ENCODE measurements around the gene HLA-DQB1. TPM values are rescaled to one million over a fixed set of nuclear protein-coding genes. Genes with fewer than 3 reads are reported as not detected.
"Not testable (repeated sequence)": the region's sequence is repeated elsewhere in the genome, so short reads cannot be mapped to it uniquely, and the experiment has no call there.

The HLA-DQB1 gene
- total RNA-seq, 2 donors from 2014 or later = 6.6 to 39.3 TPM

DNA sequence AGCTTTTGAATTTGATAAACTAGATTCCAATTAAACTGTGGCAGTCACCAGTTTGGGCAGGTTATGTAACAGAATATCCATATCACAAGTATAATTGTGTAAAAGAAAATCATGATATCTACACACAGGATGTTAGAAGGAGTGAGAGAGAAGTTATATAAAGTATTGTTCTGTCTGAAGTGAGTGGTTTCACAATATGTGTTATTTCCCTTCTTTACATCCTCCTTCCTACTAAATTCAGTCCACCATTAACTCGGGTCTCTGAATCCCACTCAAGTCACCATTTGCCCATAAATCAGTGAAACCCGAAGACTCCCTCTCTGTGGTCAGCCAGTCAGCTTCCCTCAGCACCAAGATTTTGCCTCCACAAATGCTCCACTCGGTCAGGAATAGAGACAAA lies 796 bp downstream of the HLA-DQB1 start:
- intact Hi-C loops (cut with DNase I, micrococcal nuclease) = no loop called here
- ATAC-seq = no peak

DNA sequence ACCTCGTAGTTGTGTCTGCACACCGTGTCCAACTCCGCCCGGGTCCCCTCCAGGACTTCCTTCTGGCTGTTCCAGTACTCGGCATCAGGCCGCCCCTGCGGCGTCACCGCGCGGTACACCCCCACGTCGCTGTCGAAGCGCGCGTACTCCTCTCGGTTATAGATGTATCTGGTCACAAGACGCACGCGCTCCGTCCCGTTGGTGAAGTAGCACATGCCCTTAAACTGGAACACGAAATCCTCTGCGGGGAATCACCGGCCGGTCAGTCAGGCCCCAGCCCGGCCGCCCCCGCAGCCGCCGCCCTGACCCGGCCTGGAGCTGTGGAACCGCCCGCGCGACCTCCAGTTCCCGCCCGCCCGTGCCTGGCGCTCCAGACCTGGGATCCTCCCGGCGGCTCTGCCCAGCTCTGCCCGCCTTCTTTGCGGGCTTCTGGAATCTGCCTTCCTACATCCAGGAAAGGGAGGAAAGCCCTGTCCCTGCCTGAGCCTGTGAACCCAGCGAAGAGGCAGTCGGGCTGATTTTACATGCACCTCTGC lies 1.6 kb downstream of the HLA-DQB1 start:
- peak in 1 of 2 donors; percentile 45 for DNase-seq
- intact Hi-C loops (cut with DNase I, micrococcal nuclease) = no loop called here
- no peak for ATAC-seq

More for the DNA sequence above, 796 bp downstream of the HLA-DQB1 start:
- DNase-seq = no peak

DNA sequence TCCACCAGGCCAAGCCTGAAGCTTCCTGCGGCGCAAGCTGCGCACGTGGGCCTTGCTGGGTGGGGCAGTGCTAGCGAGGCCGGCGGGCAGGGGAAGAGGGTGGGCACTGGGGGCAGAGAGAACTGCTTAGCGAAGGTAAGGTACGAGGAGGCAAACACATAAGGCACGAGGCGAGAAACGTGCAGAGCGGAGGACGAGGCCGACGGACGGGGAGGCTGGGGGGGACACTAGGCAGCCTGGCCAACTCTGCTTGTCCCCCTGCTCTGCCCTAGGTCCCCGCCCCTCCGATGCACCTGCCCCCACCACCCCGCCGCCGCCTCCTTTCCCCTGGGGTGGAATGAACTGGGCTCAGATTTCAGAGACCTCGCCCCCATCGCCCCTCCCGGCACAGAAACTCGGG lies 2.1 kb downstream of the HLA-DQB1 start:
- no peak for ATAC-seq
- intact Hi-C loops (cut with DNase I, micrococcal nuclease) = no loop called here

DNA sequence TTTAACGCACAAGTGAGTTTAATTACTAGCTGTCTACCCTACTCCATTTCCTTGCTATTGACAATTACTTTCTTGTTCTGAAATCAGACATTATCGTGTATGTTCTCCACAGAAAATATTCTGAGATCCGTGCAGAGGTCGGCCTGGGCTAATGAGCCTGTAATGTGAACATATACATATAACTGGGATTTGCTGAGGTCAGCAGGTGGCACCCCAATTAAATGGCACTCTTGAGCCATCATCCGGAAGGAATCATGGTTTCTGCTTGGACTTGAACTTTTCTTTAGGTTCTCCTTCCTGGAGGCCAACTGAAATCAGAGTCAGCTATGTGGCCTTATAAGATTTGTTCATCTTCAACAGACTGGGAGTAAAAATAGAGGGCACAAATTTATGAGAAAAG lies 3.6 kb downstream of the HLA-DQB1 start:
- intact Hi-C loops (cut with DNase I, micrococcal nuclease) = no loop called here
- ATAC-seq (no peak), DNase-seq (no peak)

More for the DNA sequence above, 2.1 kb downstream of the HLA-DQB1 start:
- DNase-seq = no peak

DNA sequence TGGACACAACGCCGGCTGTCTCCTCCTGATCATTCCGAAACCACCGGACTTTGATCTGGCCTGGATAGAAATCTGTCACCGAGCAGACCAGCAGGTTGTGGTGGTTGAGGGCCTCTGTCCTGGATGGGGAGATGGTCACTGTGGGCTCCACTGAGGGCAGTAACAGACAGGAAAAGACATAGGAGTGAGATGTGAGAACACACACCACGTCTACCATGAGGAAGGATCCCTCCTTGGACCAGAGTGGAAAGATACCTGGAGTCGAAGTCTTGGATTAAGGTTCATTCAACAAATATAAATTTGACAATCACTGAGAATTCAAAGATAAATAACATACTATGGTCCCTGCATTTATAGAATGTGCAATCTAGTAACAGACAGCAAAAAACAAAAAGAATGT lies 4.4 kb downstream of the HLA-DQB1 start:
- intact Hi-C loops (cut with DNase I, micrococcal nuclease) = no loop called here
- DNase-seq (no peak), ATAC-seq (no peak)

DNA sequence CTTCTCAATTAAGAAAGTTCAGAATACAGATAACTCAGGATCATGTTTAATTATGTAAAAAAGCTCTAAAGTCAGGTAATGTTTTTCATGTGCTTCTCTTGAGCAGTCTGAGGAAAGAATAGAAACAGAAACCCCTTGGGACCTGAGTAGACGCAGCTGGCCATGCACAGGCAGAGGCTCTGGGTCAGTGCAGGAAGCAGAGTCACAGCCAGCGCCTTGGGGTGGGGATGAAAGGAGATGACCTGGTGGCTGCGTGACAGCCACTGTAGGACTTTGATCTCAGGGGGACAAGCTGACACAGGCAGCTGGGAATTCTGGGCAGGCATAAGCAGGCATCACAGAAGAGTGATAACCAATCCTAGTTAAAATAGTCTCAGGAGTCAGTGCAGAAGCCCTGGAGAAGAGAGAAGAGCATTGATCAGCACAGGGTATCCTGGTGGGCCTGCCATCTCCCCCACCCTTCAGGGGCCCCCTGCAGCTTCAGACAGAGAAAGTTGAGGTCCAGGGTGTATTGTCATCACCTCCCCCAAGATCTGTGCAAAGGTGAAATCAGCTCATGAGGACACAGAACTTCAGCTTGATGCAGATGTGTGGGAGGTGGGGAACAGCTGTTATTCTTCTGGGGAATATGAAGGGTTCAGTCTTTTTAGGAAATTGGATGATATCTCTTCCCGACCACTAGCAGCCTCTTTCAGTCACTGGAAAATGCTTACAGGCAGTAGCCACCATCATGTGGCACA lies 6.4 kb downstream of the HLA-DQB1 start:
- no peak for ATAC-seq

DNA sequence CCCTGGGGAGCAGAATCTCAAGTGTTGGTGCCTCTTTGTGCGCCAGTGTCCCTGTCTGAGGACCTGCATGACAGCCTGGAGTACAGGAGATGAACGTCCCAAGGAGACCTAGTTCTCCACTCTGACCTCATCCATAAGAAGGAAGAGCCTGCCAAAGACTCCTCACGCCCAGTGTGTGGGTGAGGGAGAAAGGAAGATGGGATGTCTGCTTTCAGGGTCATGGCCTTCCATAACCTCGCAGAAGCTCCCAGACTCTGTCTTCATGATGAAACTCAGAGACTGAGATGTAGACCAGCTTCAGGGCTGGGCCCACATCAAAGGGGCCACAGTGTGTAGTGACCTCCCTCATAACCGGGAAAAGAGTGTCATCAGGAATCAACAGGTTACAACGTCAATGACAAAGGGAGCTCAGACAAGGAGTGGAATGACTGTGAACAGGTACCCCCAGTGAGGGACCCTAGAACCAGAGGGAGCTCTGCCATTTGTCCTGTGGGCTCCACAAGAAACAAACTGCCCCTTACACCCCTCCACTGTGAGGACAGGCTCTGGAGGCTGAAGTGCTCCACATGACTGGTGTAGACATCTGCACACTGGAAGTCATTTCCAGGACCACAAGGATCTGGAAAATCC lies 8.1 kb downstream of the HLA-DQB1 start:
- intact Hi-C loops (cut with DNase I, micrococcal nuclease) = no loop called here
- no peak for DNase-seq
- ATAC-seq = no peak

More for the DNA sequence above, 6.4 kb downstream of the HLA-DQB1 start:
- intact Hi-C loops (cut with DNase I, micrococcal nuclease) = no loop called here
- peak in 1 of 2 donors; percentile 25 for DNase-seq

DNA sequence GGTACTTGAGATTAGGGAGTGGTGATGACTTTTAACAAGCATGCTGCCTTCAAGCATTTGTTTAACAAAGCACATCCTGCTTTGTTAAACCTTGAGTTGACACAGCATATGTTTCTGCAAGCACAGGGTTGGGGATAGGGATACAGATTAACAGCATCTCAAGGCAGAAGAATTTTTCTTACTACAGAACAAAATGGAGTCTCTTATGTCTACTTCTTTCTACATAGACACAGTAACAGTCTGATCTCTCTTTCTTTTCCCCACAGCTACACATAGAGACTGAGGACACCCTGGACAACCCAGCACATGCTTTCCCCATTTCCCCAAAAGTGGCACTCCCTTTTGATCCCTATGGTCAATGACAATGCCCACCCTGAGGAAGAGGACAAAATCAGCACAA lies 8.6 kb downstream of the HLA-DQB1 start:
- intact Hi-C loops (cut with DNase I, micrococcal nuclease); ATAC-seq; DNase-seq: not testable (repeated sequence)

DNA sequence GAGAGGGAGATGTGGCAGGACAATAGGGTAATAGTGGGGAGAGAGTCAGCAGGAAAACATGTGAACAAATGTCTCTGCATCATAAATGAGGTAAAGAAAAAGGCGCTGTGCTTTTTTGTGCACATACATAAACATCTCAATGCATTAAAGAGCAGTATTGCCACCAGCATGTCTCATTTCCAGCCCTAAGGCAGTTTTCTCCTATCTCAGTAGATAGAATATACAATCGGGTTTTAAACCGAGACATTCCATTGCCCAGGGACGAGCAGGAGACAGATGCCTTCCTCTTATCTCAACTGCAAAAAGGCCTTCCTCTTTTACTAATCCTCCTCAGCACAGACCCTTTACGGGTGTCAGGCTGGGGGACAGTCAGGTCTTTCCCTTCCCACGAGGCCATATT lies 9.1 kb downstream of the HLA-DQB1 start:
- intact Hi-C loops (cut with DNase I, micrococcal nuclease); ATAC-seq; DNase-seq: not testable (repeated sequence)

DNA sequence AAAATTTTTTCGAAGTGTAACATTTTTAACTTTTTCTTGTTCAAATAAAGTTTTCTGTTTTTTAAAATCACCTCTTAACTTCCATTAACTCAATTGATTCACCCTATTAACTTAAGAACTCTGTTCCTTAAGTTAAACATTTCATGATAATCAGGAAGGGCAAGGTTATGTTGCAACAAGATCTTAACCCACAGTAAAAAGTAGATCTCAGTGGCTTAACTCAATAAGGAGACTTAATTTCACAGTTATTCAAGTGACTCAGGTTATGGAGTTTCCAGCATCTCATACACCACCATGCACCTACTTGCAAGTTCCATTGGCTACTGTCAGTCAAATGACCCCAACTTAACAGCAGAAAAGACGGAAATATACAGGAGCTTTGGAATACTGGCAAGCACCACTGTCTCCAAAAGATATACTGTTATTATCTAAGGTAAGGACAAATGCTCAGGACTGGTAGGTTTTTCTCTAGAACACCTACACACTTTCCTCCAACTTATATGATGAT lies 11.2 kb downstream of the HLA-DQB1 start:
- DNase-seq (no peak), ATAC-seq (no peak)
- intact Hi-C loops (cut with DNase I, micrococcal nuclease) = no loop called here

DNA sequence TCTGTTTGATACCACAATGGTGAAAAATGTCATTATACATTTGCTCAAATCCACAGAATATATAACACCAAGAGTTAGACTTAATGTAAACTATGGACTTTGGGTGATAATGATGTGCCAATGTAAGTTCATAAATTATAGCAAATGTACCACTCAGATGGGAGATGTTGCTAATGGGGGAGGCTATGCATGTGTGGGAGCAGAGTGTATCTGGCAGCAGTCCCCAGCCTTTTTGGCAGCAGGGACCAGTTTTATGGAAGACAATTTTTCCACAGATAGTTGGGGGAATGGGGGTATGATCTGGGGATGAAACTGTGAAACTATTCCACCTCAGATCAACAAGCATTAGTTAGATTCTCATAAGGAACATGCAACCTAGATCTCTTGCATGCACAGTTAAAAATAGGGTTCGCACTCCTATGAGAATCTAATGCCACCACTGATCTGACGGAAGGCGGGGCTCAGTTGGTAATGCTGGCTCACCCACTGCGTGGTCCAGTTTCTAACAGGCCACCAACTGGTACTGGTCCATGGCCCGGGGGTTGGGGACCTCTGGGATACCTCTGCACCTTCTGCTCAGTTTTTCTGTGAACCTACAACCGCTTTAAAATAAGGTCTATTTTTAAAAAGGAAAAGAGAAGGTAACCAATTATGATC lies 21.3 kb downstream of the HLA-DQB1 start:
- DNase-seq = no peak
- no peak for ATAC-seq
- intact Hi-C loops (cut with DNase I, micrococcal nuclease) = no loop called here

DNA sequence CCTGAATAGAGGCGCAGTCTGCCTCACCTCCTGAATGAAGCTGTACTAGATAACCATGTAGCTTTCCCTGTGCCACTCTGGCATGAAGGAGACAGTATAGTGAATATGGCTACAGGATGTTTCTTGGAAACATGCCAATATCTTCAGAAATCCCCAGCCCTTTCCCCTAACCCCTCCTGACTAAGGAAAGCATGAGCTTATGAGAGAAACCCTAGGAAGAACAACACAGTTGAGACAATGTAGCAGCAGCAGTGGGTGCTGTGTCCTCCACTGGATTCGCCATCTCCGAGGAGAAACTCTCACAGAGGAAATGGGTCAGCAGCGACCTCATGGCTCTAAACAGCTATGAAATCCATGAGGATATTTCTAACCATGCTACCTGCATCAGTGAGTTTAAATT lies 22.6 kb downstream of the HLA-DQB1 start:
- no peak for DNase-seq
- no peak for ATAC-seq
- intact Hi-C loops (cut with DNase I, micrococcal nuclease) = no loop called here

DNA sequence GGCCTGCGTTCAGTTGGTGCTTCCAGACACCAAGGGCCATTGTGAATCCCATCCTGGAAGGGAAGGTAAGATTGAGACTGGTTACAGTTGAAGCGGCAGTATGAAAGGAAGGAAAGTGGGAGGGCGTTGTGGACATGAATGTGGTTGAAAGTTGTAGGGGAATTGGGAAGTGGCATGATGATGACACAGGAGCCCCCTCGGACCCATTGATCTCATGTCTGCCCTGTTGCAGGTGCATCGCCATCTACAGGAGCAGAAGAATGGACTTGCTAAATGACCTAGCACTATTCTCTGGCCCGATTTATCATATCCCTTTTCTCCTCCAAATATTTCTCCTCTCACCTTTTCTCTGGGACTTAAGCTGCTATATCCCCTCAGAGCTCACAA lies 23.7 kb downstream of the HLA-DQB1 start:
- ATAC-seq = no peak
- intact Hi-C loops (cut with DNase I, micrococcal nuclease) = no loop called here
- DNase-seq = no peak

DNA sequence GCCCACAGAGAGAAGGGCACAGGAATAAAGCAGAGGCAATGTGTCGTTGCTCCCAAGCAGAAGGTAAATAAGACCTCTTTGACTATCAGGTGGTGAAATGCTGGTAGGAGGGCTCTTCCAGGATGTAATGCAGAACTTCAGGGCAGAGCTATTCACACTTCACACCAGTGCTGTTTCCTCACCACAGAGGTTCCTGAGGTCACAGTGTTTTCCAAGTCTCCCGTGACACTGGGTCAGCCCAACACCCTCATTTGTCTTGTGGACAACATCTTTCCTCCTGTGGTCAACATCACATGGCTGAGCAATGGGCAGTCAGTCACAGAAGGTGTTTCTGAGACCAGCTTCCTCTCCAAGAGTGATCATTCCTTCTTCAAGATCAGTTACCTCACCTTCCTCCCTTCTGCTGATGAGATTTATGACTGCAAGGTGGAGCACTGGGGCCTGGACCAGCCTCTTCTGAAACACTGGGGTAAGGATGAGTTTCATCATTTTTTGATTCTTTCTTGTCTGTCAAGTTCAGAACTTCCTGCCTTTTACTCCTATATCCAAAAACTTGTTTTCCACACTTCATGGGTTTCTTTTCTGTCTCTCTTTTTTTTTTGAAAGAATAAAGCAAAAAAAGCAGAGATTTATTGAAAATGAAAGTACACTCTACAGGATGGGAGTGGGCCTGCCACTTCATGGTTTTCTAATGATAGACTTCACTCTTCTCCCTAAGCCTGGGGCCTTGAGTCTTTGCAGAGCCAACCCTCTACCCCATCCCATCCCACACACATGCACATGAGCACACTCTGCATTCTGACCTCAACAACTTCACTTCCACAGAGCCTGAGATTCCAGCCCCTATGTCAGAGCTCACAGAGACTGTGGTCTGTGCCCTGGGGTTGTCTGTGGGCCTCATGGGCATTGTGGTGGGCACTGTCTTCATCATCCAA lies 24.4 kb downstream of the HLA-DQB1 start:
- DNase-seq; intact Hi-C loops (cut with DNase I, micrococcal nuclease); ATAC-seq: not testable (repeated sequence)

DNA sequence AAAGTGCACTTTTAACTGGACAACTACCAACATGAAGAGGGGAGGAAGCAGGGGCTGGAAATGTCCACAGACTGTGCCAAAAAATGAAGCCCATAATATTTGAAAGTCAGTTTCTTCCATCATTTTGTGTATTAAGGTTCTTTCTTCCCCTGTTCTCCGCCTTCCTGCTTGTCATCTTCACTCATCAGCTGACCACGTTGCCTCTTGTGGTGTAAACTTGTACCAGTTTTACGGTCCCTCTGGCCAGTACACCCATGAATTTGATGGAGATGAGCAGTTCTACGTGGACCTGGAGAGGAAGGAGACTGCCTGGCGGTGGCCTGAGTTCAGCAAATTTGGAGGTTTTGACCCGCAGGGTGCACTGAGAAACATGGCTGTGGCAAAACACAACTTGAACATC lies 25.3 kb downstream of the HLA-DQB1 start:
- intact Hi-C loops (cut with DNase I, micrococcal nuclease) = no loop called here
- DNase-seq = no peak
- no peak for ATAC-seq

DNA sequence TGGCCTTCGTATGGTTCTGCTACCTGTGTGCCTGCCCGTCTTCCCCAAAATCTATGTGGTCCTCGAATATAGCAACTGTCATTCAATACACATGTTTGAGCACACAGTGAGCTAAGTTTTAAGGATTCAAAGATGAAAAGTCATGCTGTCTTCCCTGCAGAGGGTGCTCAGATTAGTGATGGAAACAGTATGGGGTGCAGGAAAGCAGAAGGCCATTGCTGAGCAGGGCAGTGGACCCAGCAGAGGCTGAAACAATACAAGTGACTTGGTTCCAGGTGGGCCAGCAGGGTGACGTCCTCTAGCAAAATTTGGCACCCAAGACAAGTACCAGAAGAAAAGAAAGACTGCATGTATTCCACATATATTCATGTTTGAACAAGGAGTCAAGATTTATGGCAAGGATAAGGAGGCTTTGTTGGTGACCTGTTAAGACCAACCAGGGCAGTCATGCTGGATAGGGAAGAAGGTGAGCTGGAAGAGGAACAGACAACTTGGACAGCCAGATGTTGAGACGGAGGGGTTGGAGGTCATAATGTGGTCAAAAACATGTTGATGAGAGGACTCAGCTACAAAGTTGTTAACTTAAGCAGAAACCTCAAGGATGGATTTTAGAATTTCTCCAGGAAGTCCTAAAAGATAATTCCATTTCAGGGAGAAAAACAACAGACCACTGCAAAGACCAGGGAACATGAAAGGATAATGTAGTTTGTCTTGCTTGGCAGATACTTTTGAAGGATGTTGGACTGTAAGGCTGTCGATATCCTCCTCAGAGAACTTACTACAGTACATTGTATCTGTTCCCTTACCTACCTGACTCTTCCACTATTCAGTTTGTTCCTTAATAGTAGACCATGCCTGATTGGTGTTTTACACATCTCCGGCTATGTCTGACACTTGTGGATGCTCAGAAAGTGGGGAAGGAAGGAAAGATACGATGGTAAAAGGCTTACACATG lies 26.7 kb downstream of the HLA-DQB1 start:
- ATAC-seq = no peak
- no peak for DNase-seq
- intact Hi-C loops (cut with DNase I, micrococcal nuclease) = no loop called here

DNA sequence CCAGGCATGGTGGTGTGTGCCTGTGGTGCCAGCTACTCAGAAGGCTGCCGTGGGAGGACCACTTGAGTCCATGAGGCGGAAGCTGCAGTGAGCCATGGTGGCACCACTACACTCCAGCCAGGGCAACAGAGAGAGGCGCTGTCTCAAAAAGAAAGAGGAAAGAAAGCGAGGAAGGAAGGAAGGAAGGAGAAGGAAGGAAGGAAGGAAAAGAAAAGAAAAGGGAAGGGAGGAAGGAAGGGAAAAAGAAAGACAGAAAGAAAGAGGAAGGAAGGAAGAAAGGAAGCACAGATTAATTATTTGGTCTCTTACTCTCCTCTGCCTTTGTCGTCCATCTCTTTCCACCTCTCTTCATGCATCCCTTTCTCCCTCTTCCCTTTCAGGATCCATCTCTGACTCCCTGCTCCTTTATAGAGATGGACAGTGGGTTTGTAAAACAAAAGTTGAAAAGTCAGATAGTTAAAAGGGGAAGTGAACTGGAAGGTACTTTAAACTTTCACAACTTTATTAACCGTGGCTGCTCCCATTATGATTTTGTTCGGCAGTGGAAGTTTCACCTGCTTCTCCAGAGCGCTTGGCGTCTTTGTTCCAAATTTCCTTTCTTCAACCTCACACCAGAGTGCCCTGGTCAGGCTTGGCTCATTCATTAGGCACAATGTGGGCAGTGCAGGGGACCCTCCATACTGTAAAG lies 27.8 kb downstream of the HLA-DQB1 start:
- DNase-seq = peak in 1 of 2 donors; percentile 18
- intact Hi-C loops (cut with DNase I, micrococcal nuclease) = no loop called here
- ATAC-seq = no peak
